Ishikawa (cell line): Measurements from ENCODE around the gene STPG1.

Experiments used
- CEBPB ChIP-seq: IDR thresholded peaks from 2 replicates; pipeline ENCODE4 v1.6.1; 2012
- CREB1 ChIP-seq: IDR thresholded peaks from 2 replicates; pipeline ENCODE4 v1.6.1; 2012; ENCODE audit warnings: low read depth
- EGR1 ChIP-seq: IDR thresholded peaks from 2 replicates; pipeline ENCODE4 v1.6.1; 2012
- EP300 ChIP-seq: IDR thresholded peaks from 2 replicates; pipeline ENCODE4 v1.6.1; 2012; ENCODE audit warnings: borderline replicate concordance
- FOXM1 ChIP-seq: IDR thresholded peaks from 2 replicates; pipeline ENCODE4 v1.6.1; 2012; ENCODE audit warnings: low read depth, borderline replicate concordance
- MAX ChIP-seq: IDR thresholded peaks from 2 replicates; pipeline ENCODE4 v1.6.1; 2012
- NFIC ChIP-seq: IDR thresholded peaks from 2 replicates; pipeline ENCODE4 v1.6.1; 2012
- RAD21 ChIP-seq: IDR thresholded peaks from 2 replicates; pipeline ENCODE4 v1.6.1; 2012; ENCODE audit warnings: low read depth
- REST ChIP-seq: IDR thresholded peaks from 2 replicates; pipeline ENCODE4 v1.6.1; 2012; ENCODE audit warnings: low read depth, mild to moderate bottlenecking
- TAF1 ChIP-seq: IDR thresholded peaks from 2 replicates; pipeline ENCODE4 v1.6.1; 2012; ENCODE audit warnings: low read depth, mild to moderate bottlenecking
- TCF12 ChIP-seq: IDR thresholded peaks from 2 replicates; pipeline ENCODE4 v1.6.1; 2012; ENCODE audit warnings: low read depth
- TEAD4 ChIP-seq: IDR thresholded peaks from 2 replicates; pipeline ENCODE4 v1.6.1; 2012
- YY1 ChIP-seq: IDR thresholded peaks from 2 replicates; pipeline ENCODE4 v1.6.1; 2012; ENCODE audit warnings: low read depth
- ZBTB7A ChIP-seq: IDR thresholded peaks from 2 replicates; pipeline ENCODE4 v1.6.1; 2012; ENCODE audit warnings: low read depth
- TF ChIP-seq, protein P1 (sequence below): IDR thresholded peaks from 2 replicates; pipeline ENCODE4 v1.6.1; 2012

STPG1 gene

GRCh38 chr1:24438423-24438901 lies 24.9 kb upstream of the STPG1 start:
- TF ChIP-seq ZBTB7A (no peak), RAD21 (no peak)

DNA sequence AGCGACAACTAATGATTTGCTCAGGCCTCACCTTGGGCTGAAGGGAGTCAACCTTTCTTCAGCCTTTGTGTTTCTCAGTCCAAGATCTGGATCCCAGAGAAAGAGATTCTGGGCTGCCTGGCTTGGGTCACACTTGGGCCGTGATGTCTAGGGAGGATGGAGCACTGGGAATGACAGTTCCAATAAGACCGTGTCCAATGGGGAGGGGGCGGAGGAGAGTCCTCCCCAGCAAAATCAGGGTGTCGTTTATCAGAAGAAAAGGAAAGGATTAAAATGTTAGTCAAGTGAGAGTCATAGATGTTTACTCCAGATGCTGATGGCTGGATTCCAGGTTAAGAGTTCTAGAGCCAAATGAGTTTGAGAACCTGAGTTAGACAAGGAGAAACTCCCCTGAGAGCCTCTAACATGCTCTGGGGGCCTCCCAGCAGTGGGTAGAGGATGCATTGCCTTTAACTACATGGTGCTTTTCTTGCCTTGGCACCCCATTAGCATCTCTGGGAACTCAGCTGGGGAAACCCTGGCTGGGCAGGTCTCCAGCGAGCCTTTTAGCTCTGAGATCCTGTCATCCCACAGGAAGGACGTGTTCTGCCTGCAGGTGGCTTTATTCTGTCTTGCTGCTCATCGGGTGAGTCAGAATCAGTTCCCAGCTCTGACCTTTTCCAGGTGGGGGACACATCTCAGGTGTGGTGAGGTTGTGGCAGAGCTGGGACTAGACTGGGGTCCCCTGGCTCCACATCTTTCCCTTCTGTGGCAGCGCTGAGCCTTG lies 24.2 kb upstream of the STPG1 start:
- TF ChIP-seq REST: no peak
- no peak for TF ChIP-seq EP300
- TF ChIP-seq ZBTB7A: no peak
- TF ChIP-seq YY1: no peak
- TF ChIP-seq TAF1: no peak
- TF ChIP-seq CEBPB: no peak
- no peak for TF ChIP-seq EGR1
- no peak for TF ChIP-seq TCF12
- TF ChIP-seq RAD21: no peak
- no peak for TF ChIP-seq MAX
- TF ChIP-seq, protein P1, sequence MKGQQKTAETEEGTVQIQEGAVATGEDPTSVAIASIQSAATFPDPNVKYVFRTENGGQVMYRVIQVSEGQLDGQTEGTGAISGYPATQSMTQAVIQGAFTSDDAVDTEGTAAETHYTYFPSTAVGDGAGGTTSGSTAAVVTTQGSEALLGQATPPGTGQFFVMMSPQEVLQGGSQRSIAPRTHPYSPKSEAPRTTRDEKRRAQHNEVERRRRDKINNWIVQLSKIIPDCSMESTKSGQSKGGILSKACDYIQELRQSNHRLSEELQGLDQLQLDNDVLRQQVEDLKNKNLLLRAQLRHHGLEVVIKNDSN: no peak
- no peak for TF ChIP-seq TEAD4
- TF ChIP-seq NFIC: no peak
- TF ChIP-seq CREB1: no peak
- no peak for TF ChIP-seq FOXM1

- TF ChIP-seq TAF1 (no peak), YY1 (no peak), EGR1 (no peak), RAD21 (no peak), TCF12 (no peak), REST (no peak), NFIC (no peak)
- TF ChIP-seq, protein P1: no peak
Measured at GRCh38 chr1:24435782-24436365, 22.3 kb upstream of the STPG1 start.

GRCh38 chr1:24427545-24427862 lies 13.9 kb upstream of the STPG1 start:
- no peak for TF ChIP-seq FOXM1
- TF ChIP-seq MAX: no peak
- no peak for TF ChIP-seq NFIC
- no peak for TF ChIP-seq RAD21
- TF ChIP-seq YY1: no peak
- TF ChIP-seq EGR1: no peak
- TF ChIP-seq TAF1: no peak
- no peak for TF ChIP-seq REST
- no peak for TF ChIP-seq TEAD4
- no peak for TF ChIP-seq ZBTB7A
